ENCODE results near the gene PARP3.
A peak's percentile ranks its signal among the peaks of the same experiment; 100 is the strongest.

PARP3 gene

DNA sequence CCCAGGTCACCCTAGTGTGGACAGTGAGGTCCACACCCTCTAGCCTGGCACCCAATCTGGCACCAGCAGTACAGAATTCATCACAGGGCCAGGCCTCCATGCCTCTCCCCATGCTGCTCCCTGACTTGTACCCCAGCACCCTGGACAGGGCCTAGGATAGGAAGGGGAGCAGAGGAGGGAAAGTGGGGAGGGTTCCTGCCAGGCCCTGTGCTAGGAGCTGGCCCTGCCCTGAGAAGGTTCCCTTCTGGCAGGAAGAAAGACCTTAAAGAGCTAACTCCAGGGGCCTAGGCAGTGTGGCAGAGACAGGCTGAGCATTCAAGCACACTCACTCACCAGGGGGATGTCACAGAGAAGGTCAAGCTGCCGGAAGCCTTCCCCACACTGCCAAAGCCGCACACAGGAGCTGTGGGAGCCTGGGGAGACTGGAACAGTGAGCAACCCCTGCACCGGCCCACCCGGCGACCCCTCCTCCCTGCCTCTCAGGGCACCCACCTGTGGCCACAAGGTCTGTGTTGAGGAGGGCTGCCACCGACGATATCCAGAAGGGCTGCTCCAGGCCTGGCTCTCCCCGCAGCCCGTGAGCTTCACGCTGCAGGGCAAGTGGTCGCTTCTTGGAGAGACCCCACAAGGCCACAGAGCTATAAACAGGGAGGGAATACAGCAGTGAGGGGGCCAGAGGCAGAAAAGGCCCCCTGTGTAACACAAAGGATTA, 7.9 kb upstream of the PARP3 start:
- no peak for DNase-seq (ENCODE audit: low spot score)

DNA sequence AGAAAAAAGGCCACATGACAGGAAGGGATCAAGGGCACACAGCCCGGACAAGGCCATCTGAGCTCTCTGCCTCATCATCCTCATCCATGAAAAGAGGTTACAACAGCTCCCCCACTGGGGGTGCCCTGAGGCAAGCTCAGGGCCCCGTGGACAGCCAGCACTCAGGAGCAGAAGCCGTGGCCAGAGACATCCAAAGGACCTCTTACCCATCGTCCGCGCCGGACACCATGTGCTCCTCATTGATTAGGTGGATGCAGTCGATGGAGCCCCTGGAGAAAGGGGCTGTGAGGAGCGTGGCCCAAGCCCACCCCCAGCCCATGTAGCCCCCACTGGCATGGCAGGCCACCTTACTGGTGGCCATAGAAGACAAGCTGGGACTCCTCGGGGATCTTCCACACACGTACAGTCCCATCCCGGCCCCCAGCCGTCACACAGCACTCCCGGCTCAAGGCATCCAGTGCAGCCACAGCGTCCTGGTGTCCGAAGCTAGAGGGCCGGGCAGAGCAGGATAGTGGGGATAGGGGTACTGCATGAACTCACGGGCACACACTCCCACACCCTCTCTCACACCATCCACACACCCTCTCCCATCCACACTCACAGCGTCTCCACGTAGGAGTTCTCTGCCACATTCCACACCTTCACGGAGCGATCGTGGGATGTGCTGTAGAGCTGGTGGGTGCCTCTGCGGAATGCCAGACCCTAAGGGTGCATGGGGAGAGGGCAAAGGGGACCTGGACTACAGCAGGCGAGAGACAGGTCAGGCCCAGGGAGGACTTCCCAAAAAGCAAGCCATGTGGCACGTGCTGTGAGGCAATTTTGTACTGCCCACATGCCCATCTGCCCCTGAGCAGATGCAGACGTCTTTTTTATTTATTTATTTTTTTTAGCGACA, 6.9 kb upstream of the PARP3 start:
- no peak for DNase-seq (ENCODE audit: low spot score)

- DNase-seq (ENCODE audit: low spot score): no peak
Measured at GRCh38 chr3:51935886-51936755, 6.0 kb upstream of the PARP3 start.

DNA sequence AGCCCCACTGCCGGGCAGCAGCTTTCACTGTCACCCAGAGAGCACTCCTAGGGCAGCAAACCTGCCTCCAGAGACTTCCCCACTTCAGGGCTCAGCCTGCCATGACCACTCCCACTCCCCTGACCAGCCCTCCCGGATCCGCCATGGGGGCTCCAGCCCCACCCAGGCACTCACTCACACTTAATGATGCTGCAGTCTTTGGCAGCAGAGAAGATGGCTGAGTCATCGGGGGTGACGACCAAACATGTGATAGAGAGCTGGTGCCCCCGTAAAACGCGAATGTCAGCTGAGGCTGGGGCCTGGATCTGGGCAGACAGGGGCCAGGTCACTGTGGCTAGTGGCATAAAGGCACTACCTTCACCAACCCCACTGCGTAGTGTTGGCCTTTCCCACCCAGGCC, 5.1 kb upstream of the PARP3 start:
- DNase-seq (ENCODE audit: low spot score): no peak

- no peak for DNase-seq (ENCODE audit: low spot score)
Measured at GRCh38 chr3:51937611-51938450, 4.3 kb upstream of the PARP3 start.

GRCh38 chr3:51938780-51939425, 3.3 kb upstream of the PARP3 start:
- no peak for DNase-seq (ENCODE audit: low spot score)

GRCh38 chr3:51940648-51941462, 1.3 kb upstream of the PARP3 start:
- DNase-seq (ENCODE audit: low spot score): no peak

DNA sequence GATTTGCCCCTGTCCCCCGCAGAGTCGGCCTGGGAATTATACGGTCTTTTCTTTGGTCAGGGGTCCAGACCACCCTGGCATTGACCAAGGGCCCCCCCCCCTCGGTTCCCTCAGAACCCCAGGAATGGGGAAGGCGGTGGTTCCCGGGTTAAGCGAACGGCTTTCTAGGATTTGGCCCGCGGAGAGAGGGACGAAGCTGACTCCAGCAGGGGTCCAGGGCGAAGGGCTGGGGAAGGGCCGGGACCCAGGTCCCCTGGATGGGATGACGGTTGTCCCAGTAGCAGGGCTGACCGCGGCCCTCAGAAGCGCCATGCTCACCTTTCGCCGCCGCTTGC, 733 bp upstream of the PARP3 start:
- DNase-seq (ENCODE audit: low spot score): no peak

- peak; percentile 31 for DNase-seq (ENCODE audit: low spot score)
Measured at GRCh38 chr3:51942603-51943450, 664 bp downstream of the PARP3 start.

- no peak for DNase-seq (ENCODE audit: low spot score)
Measured at GRCh38 chr3:51943451-51944391, 1.6 kb downstream of the PARP3 start.

DNA sequence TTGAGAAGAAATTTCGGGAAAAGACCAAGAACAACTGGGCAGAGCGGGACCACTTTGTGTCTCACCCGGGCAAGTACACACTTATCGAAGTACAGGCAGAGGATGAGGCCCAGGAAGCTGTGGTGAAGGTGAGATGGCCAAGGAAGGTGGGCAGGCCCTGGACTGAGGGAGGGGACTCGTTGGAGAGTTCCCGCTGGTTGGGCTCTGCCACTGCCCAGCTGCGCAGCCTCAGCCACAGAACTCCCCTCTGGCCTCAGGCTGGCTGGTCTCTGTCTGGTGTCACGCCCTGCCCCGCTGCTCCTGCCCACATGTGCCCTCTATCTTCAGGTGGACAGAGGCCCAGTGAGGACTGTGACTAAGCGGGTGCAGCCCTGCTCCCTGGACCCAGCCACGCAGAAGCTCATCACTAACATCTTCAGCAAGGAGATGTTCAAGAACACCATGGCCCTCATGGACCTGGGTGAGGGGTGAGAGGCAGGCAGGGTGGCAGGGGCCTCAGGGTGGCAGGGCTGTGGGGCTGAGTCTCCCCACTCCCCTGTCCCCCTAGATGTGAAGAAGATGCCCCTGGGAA, 2.4 kb downstream of the PARP3 start:
- DNase-seq (ENCODE audit: low spot score): no peak

DNA sequence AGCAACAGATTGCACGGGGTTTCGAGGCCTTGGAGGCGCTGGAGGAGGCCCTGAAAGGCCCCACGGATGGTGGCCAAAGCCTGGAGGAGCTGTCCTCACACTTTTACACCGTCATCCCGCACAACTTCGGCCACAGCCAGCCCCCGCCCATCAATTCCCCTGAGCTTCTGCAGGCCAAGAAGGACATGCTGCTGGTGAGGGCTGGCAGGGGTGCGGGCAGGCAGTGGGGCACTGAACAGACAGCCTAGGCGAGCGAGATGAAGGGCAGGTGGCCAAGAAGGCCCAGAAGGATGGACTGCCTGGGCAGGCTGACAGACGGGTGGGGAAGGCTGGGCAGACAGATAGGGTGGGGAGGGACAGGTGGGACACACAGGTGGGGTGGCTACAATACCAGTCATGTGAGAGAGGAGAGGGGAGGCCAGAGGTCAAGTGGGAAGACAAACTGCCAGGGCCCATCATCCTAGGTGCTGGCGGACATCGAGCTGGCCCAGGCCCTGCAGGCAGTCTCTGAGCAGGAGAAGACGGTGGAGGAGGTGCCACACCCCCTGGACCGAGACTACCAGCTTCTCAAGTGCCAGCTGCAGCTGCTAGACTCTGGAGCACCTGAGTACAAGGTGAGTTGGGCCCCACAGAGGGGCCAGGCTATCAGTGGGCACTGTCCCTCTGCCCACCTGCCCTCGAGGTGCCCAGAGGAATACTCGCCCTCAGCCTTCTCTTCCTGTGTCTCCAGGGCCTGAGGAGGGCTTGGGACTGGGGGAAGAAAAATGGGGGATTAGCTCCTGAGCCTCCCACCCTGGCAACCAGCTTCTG, 3.1 kb downstream of the PARP3 start:
- DNase-seq (ENCODE audit: low spot score): no peak

GRCh38 chr3:51945926-51946705, 4.0 kb downstream of the PARP3 start:
- no peak for DNase-seq (ENCODE audit: low spot score)

DNA sequence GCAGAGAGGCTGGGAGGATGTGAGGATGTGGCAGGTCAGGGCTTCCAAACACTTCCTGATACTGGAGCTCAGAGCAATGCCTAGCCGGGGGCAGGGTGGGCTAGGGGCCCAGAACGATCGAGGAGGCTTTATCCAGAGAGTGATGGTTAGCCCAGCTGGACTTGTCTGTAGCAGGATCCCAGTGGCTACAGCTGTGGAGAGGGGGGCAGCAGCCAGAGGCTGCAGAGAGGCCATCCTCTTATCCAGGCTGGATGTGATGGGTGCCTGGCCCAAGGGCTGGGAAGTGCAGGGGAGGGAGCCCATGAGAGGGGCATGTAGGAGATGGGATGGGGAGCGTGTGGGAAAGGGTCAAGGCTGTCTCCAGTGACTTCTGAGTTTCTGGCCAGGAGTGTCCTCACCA, 4.6 kb downstream of the PARP3 start:
- no peak for DNase-seq (ENCODE audit: low spot score)

DNA sequence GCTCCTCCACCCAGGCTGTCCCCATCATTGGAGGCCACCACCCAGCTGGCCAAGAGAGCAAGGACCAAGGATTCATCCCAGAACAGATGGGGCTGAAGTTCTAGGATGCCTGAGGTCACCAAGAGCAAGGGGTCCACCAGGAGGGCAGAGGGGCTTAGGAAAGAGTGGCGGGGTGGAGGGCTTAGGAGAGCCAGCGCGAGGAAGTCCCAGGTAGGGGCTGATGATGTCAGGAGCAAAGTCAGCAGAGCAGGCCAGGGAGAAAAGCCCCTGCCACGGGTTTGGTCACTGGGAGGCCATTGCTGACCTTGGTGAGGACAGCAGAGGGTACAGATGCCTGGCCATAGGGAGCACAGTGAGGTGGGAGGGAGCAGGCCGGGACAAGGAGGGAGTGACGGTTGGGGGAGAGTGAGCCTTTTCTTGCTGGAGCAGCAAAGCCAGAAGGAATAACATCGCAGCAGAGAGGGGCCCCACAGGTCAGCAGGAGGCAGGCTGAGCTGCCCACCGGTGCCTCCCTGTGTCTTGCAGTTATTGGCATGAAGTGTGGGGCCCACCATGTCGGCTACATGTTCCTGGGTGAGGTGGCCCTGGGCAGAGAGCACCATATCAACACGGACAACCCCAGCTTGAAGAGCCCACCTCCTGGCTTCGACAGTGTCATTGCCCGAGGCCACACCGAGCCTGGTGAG, 5.2 kb downstream of the PARP3 start:
- DNase-seq (ENCODE audit: low spot score): no peak
